IMR-90 (cell line): ENCODE data around the gene SNAPIN. TPM values are rescaled to one million over a fixed set of nuclear protein-coding genes. Genes with fewer than 3 reads are reported as not detected.

Experiments used
- ATAC-seq: fragments of 200-7000 bp; cut with Tn5 transposase; 2 replicates; pipeline ENCODE4 v1.9.1; 2020; ENCODE audit warnings: low read depth, mild to moderate bottlenecking, moderate library complexity
- BruUV-seq: library from RNA; stranded (reverse); fragments of 400-500 nt; replicated peaks from 2 replicates; lab custom pipeline; 2021; lab: Mats Ljungman, UMichigan
- CTCF ChIA-PET: fragments of 300-600 bp; formaldehyde crosslinking; extraction: SDS; loops from one replicate; lab custom pipeline; 2021; ENCODE audit warnings: antibody characterized with exemption; lab: Yijun Ruan, JAX
- POLR2A ChIA-PET: fragments of 300-600 bp; sonication (Branson Sonifier 250); formaldehyde crosslinking; loops from one replicate; lab custom pipeline; 2022; ENCODE audit warnings: antibody characterized with exemption; ENCODE audit not compliant: unreplicated experiment; lab: Charles Lee
- DNase-seq: peaks from one replicate; pipeline ENCODE4 v3.0.0; 2013
- H2AFZ ChIP-seq: replicated peaks from 2 replicates; pipeline ENCODE3; 2013; ENCODE audit warnings: low read length, mild to moderate bottlenecking; ENCODE audit not compliant: poor library complexity
- H2AK5ac ChIP-seq: 2 replicates; pipeline ENCODE4 v1.6.1; 2013; ENCODE audit warnings: low read depth, low read length, inconsistent platforms
- H2AK9ac ChIP-seq: replicated peaks from 2 replicates; pipeline ENCODE3; 2013; ENCODE audit warnings: mild to moderate bottlenecking, low read depth, low read length, moderate library complexity; ENCODE audit not compliant: poor library complexity
- H2BK120ac ChIP-seq: 2 replicates; pipeline ENCODE4 v1.6.1; 2013; ENCODE audit warnings: low read depth, low read length, inconsistent platforms
- H2BK15ac ChIP-seq: 3 replicates; pipeline ENCODE4 v1.6.1; 2013; ENCODE audit warnings: low read depth, low read length, inconsistent platforms
- H2BK20ac ChIP-seq: 2 replicates; pipeline ENCODE4 v1.6.1; 2013; ENCODE audit warnings: low read depth, mild to moderate bottlenecking, inconsistent platforms, low read length, moderate library complexity
- H2BK5ac ChIP-seq: 2 replicates; pipeline ENCODE4 v1.6.1; 2013; ENCODE audit warnings: mild to moderate bottlenecking, low read depth, low read length, inconsistent platforms; ENCODE audit not compliant: poor library complexity, severe bottlenecking
- H3K14ac ChIP-seq: replicated peaks from 2 replicates; pipeline ENCODE4 v1.6.1; 2013; ENCODE audit warnings: low read depth, low read length, inconsistent platforms
- H3K18ac ChIP-seq: 2 replicates; pipeline ENCODE4 v1.6.1; 2013; ENCODE audit warnings: low read depth, low read length, control low read depth
- H3K23ac ChIP-seq: 2 replicates; pipeline ENCODE4 v1.6.1; 2013; ENCODE audit warnings: low read depth, low read length, inconsistent platforms
- H3K27ac ChIP-seq: 2 replicates; pipeline ENCODE4 v1.5.1; 2013; ENCODE audit warnings: mild to moderate bottlenecking, control low read depth, low read length; ENCODE audit not compliant: insufficient read depth
- H3K27me3 ChIP-seq: 2 replicates; pipeline ENCODE4 v1.6.1; 2013; ENCODE audit warnings: low read length; ENCODE audit not compliant: control insufficient read depth, insufficient read depth
- H3K36me3 ChIP-seq: 2 replicates; pipeline ENCODE4 v1.6.1; 2013; ENCODE audit warnings: low read length, mixed read lengths; ENCODE audit not compliant: control insufficient read depth, insufficient read depth
- H3K4ac ChIP-seq: 2 replicates; pipeline ENCODE4 v1.6.1; 2013; ENCODE audit warnings: low read depth, low read length, inconsistent platforms
- H3K4me1 ChIP-seq: 2 replicates; pipeline ENCODE4 v1.6.1; 2013; ENCODE audit warnings: low read length, mixed read lengths; ENCODE audit not compliant: control insufficient read depth, insufficient read depth
- H3K4me2 ChIP-seq: 2 replicates; pipeline ENCODE4 v1.6.1; 2013; ENCODE audit warnings: low read depth, mild to moderate bottlenecking, control low read depth, low read length, moderate library complexity
- H3K4me3 ChIP-seq: 2 replicates; pipeline ENCODE4 v1.5.1; 2013; ENCODE audit warnings: low read depth, mild to moderate bottlenecking, control low read depth, low read length, moderate library complexity; ENCODE audit not compliant: insufficient read depth
- H3K56ac ChIP-seq: 2 replicates; pipeline ENCODE4 v1.6.1; 2013; ENCODE audit warnings: low read length, inconsistent platforms; ENCODE audit not compliant: insufficient read depth; ENCODE audit errors: extremely low read depth
- H3K79me1 ChIP-seq, 2 experiments: 2 replicates each; pipeline ENCODE4 v1.6.1; 2013; ENCODE audit warnings: low read length in 2 of 2, inconsistent platforms in 1 of 2, low read depth in 1 of 2
- H3K9ac ChIP-seq: 2 replicates; pipeline ENCODE4 v1.6.1; 2013; ENCODE audit warnings: low read depth, low read length, control low read depth
- H3K9me1 ChIP-seq: 2 replicates; pipeline ENCODE4 v1.6.1; 2013; ENCODE audit warnings: low read length, inconsistent platforms; ENCODE audit not compliant: insufficient read depth
- H3K9me3 ChIP-seq: 2 replicates; pipeline ENCODE4 v1.6.1; 2013; ENCODE audit warnings: low read length; ENCODE audit not compliant: control insufficient read depth, insufficient read depth
- H4K20me1 ChIP-seq: 2 replicates; pipeline ENCODE4 v1.6.1; 2013; ENCODE audit warnings: low read length, inconsistent platforms; ENCODE audit not compliant: insufficient read depth
- H4K5ac ChIP-seq: 2 replicates; pipeline ENCODE4 v1.6.1; 2013; ENCODE audit warnings: mild to moderate bottlenecking, low read depth, low read length, control low read depth
- H4K8ac ChIP-seq, 2 experiments: 2 replicates each; pipeline ENCODE4 v1.6.1; 2013; ENCODE audit warnings: low read depth in 2 of 2, low read length in 2 of 2, control low read depth in 1 of 2, inconsistent platforms in 1 of 2
- H4K91ac ChIP-seq: 2 replicates; pipeline ENCODE4 v1.6.1; 2013; ENCODE audit warnings: low read depth, low read length, inconsistent platforms; ENCODE audit not compliant: insufficient read depth
- BHLHE40 ChIP-seq: fragments of 150-350 bp; IDR thresholded peaks from 2 replicates; pipeline ENCODE4 v1.6.1; 2016; ENCODE audit warnings: mild to moderate bottlenecking, low read depth, low read length
- CTCF ChIP-seq: conservative IDR thresholded peaks from 2 replicates; pipeline ENCODE4 v1.5.1; 2012; ENCODE audit warnings: mild to moderate bottlenecking, low read depth, low read length, improper control_type of control experiment
- ELK1 ChIP-seq: fragments of 150-350 bp; IDR thresholded peaks from 2 replicates; pipeline ENCODE4 v1.6.1; 2016; ENCODE audit warnings: low read depth, mild to moderate bottlenecking, low read length, moderate library complexity, borderline replicate concordance
- NFE2L2 ChIP-seq: fragments of 150-350 bp; IDR thresholded peaks from 2 replicates; pipeline ENCODE4 v1.6.1; 2016; ENCODE audit warnings: low read depth, mild to moderate bottlenecking, low read length
- POLR2A ChIP-seq: IDR thresholded peaks from 2 replicates; pipeline ENCODE4 v1.6.1; 2012; ENCODE audit warnings: mild to moderate bottlenecking, low read depth, low read length
- RFX5 ChIP-seq: IDR thresholded peaks from 2 replicates; pipeline ENCODE4 v1.8.0; 2012; ENCODE audit warnings: low read depth, mild to moderate bottlenecking, low read length, moderate library complexity
- SMC3 ChIP-seq: fragments of 150-350 bp; IDR thresholded peaks from 2 replicates; pipeline ENCODE4 v1.6.1; 2016; ENCODE audit warnings: low read depth, mild to moderate bottlenecking, antibody characterized with exemption, low read length, moderate library complexity
- WGBS, 2 experiments: methylation state at CpG; one replicate each; pipeline versions ENCODE4 v1.1.5 to v1.1.7; 2013; ENCODE audit warnings: missing lambda C conversion rate in 2 of 2; ENCODE audit not compliant: insufficient read length in 1 of 2; ENCODE audit errors: extremely low coverage in 2 of 2; 5-methylcytosine and 5-hydroxymethylcytosine counted together
- dilution Hi-C: fragments of 300-500 bp; cut with HindIII; formaldehyde crosslinking; loops from one replicate; pipeline ENCODE4 v1.14.3; 2018; ENCODE audit warnings: low sequenced_read_pairs; ENCODE audit not compliant: unreplicated experiment
- in situ Hi-C: fragments of 300-500 bp; cut with MboI; formaldehyde crosslinking; loops from 3 replicates; pipeline ENCODE4 v1.14.3; 2019; ENCODE audit warnings: low sequenced_read_pairs, inconsistent platforms, mixed read lengths
- intact Hi-C: fragments of 100-400 bp; cut with micrococcal nuclease; formaldehyde crosslinking; loops from 2 replicates; pipeline ENCODE4 v1.10.0; 2022
- polyA plus RNA-seq, 3 experiments: library from polyadenylated mRNA; depleted of rRNA; stranded (reverse); fragments of >200 nt; gene quantifications; 2 replicates each; pipeline ENCODE4 v1.2.3, GENCODE V29; 2012; ENCODE audit warnings: low replicate concordance in 1 of 3
- total RNA-seq: library from RNA; depleted of rRNA; stranded (reverse); fragments of >200 nt; gene quantifications from 2 replicates; pipeline ENCODE4 v1.2.3, GENCODE V29; 2012

Gene SNAPIN
- total and polyA plus RNA-seq, 2 of the 4 experiments (the other 2 are of a cell fraction): 37.4 to 40.9 TPM

- Histone ChIP-seq H3K18ac (peak within 1 kb of the TSS; percentile 73), H3K23ac (peak within 1 kb of the TSS; percentile 84), H2AK9ac (peak within 1 kb of the TSS; percentile 97), H3K4me2 (peak within 1 kb of the TSS; percentile 83), H3K4me1 (peaks cover 14% of the 10 kb centered on the region), H3K27ac (peak within 1 kb of the TSS; percentile 96), H3K9me1 (peaks cover 29% of the 10 kb centered on the region), H3K14ac (peak within 1 kb of the TSS; percentile 99), H2BK20ac (peak within 1 kb of the TSS; percentile 81), H4K91ac (peak within 1 kb of the TSS; percentile 97), H3K27me3 (no peaks in the 10 kb centered on the region), H2BK5ac (peak within 1 kb of the TSS; percentile 92), H3K36me3 (peaks cover 9% of the 10 kb centered on the region; the same call in 1 of the 2 replicates), H2BK120ac (peak within 1 kb of the TSS; percentile 85), H4K5ac (peak within 1 kb of the TSS; percentile 87), H2BK15ac (peak within 1 kb of the TSS; percentile 84; the same call in 2 of the 3 replicates), H2AK5ac (peak within 1 kb of the TSS; percentile 99), H3K9me3 (no peaks in the 10 kb centered on the region), H3K4ac (peak within 1 kb of the TSS; percentile 96), H3K9ac (peak within 1 kb of the TSS; percentile 85), H3K79me1 (peaks cover 24 to 32% of the 10 kb centered on the region in 2 experiments), H4K20me1 (no peaks in the 10 kb centered on the region), H4K8ac (peak within 1 kb of the TSS; percentile 87 to 94), H3K56ac (peak within 1 kb of the TSS; percentile 94), H2AFZ (peak within 1 kb of the TSS; percentile 84), H3K4me3 (peak within 1 kb of the TSS; percentile 54)
- 100% methylated on average over 1 of the region's 10 CpGs; no CpG with 5 or more reads in 1 of the 2 experiments for WGBS, 2 experiments
- no TSS peak for BruUV-seq
- ATAC-seq: no peak
- ChIA-PET POLR2A (interaction anchor here (0.7 to 2.3 kb wide), 15 partner anchors 8 to 96 kb away, joined by 3 to 10 read pairs (median 5); partner anchors contain the start of genes S100A16 and S100A6), CTCF (interaction anchor here (0.8 to 2.3 kb wide), 12 partner anchors 12 to 121 kb away, joined by 3 to 18 read pairs (median 5); partner anchors contain the start of gene S100A16)
- dilution Hi-C loops: no loop called here
- in situ Hi-C loops: no loop called here
- TF ChIP-seq NFE2L2 (no peak), RFX5 (no peak), CTCF (no peak), SMC3 (no peak), POLR2A (no peak), BHLHE40 (no peak), ELK1 (no peak)
- no peak for DNase-seq
- intact Hi-C loops: loop anchor here (1.0 to 5.0 kb wide), 3 partner anchors 55 to 117 kb away; no protein-coding TSS in a partner anchor
Measured at GRCh38 chr1:153627715-153628626, 30.5 kb upstream of the SNAPIN start, which contains the start of gene S100A1. S100A1 (plus strand) TSS chr1:153628434; CDS start chr1:153630522, 2,088 bp downstream.
